CMK (cell line): Measurements from ENCODE around the gene ZFYVE16.
"Not testable (repeated sequence)": the region's sequence is repeated elsewhere in the genome, so short reads cannot be mapped to it uniquely, and the experiment has no call there.

Source experiments
- DNase-seq: peaks from one replicate; pipeline ENCODE4 v3.0.0-alpha.2; 2010; ENCODE audit warnings: low read depth

The ZFYVE16 gene

GRCh38 chr5:80407735-80408483, at the start of gene ZFYVE16:
Gene ZFYVE16, plus strand, starts transcription at chr5:80408064. Its CDS starts 26,084 bp downstream, at chr5:80434148.
- peak; percentile 79 for DNase-seq

- no peak for DNase-seq
Measured at GRCh38 chr5:80360914-80361444, 46.9 kb upstream of the ZFYVE16 start.

DNA sequence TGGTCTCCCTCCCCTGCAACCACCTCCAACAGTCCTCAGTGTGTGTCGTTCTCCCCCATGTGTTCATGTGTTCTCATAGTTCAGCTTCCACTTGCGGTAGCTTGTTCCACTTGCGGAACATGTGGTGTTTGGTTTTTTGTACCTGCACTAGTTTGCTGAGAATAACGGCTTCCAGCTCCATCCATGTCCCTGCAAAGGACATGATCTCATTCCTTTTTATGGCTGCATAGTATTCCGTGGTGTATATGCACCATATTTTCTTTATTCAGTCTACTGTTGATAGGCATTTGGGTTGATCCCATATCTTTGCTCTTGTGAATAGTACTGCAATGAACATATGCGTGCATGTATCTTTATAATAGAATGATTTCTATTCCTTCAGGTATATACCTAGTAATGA, 43.0 kb upstream of the ZFYVE16 start:
- DNase-seq = no peak

DNA sequence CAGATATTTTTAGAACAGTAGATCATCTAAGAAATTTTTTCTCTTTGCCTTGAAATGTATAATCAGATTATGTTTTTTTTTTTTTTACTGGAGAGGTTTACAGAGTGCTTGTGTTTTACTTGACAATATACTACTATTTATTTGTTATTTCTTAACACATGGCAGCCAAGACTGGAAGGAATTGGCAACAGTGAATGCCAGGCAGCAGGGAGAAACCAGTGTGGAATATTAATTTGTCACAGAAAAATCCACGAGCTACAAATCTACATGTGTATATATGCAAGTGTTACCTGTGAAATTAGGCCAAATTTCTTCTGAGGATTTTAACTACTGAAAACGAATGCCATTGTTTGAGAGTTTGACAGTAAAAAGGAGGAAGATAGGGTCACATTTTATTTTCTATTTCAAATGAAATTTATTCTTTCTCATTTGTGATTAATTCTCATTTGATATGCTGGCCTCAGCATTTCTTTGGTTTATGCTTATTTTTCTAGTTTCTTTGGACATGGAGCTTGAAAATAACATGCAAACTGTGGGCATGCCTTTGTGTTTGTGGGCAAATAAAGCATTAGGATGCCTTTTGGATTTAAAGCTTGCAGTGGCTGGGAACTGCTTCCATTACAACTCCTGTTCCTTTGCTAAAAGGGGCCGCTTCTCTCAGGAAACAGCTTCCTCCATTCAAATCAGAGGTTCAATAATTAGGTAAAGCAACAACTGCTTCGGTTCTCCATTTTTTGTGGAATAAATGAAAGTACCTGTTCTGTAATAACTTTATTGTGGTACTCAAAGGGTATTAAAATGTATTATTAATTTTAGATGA, 39.0 kb upstream of the ZFYVE16 start:
- DNase-seq = no peak

DNA sequence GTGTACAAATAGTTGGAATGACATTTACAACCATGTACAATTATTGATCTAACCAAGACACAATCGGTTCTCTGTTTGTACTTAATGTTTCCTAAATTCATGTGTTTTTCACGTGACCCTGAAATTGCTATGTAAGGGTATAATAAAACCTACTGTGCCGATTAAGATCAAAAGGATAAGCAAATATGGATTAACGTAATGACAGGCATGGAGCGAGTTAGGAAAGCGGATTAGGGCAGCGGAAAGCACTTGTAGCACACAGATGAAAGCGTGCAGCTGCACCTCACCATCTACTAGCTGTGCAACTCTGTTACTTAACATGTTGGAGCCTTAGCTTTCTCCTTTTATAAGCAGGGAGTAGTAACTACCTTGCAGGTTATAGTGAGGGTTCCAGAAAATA, 38.3 kb upstream of the ZFYVE16 start:
- DNase-seq = no peak

DNA sequence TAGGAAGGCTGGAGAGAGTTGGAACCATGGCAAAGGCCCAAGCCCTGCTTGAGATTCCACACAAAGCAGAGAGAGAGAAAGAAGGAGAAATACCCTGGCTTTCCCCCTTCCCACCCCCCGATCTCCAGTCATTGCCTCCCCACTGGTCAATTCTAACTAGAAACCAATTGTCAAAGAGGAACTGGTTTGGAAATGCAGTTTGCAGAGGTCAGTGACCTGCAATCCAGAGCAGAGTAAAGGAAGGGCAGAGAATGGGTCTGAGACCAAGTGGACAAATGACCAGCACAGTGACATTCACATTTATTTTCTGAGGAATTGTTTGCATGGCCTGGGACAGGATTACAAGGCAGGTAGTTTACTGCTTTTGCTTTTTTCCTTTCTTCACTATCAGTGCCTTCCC, 37.5 kb upstream of the ZFYVE16 start:
- no peak for DNase-seq

DNA sequence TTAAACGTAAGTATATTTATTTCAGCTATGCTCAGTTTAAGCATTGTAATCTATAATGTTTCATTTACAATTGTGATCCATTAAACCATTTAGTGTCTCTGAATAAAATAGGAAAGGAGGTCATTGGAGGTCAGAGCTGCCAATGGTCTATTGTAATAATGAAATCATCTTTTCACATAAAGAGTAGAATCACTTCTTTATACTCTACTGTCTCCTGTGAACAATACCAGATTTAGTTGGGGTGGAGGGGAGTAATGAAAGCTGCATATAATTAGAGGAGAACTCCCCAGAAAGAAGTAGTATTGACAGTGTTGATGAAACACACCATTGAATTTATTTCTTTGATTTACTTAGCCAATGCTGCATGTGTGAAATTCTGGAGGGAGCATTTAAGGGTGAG, 35.1 kb upstream of the ZFYVE16 start:
- no peak for DNase-seq

- DNase-seq = no peak
Measured at GRCh38 chr5:80374188-80374587, 33.7 kb upstream of the ZFYVE16 start.

- no peak for DNase-seq
Measured at GRCh38 chr5:80376557-80376956, 31.3 kb upstream of the ZFYVE16 start.

GRCh38 chr5:80382488-80382887, 25.4 kb upstream of the ZFYVE16 start:
- no peak for DNase-seq

DNA sequence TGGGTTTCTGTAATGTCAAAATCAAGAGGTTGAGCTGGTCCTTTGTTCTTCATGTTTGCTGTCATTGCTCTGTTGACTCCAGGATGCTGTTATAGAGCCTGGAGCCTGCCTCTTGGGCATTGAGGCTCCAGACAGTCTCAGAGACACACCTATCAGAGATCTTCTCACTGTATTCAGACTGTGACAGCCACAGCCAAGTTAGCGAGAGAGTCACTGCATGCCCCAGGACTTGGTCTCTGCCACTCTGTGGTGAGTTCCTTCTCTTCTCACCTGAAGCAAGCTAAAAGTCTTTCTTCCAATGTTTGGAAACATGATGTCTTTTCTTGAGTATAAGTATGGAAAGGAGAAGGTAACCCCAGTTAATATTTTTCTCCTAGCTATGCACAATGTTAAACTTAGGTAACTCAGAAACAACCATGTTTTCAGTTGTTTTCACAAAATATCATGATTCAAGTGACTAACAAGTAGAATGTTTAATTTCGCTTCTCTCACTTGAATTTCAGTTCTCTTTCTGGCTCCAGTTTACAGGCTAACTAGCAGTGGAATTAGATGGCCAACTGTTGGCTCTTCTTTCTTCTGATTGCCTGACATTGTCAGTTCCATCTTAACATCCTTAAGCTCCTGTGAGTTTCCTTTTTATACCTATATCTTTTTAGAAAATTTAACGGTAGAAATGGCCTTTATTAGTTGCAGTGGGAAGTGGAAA, 20.6 kb upstream of the ZFYVE16 start:
- DNase-seq = no peak

DNA sequence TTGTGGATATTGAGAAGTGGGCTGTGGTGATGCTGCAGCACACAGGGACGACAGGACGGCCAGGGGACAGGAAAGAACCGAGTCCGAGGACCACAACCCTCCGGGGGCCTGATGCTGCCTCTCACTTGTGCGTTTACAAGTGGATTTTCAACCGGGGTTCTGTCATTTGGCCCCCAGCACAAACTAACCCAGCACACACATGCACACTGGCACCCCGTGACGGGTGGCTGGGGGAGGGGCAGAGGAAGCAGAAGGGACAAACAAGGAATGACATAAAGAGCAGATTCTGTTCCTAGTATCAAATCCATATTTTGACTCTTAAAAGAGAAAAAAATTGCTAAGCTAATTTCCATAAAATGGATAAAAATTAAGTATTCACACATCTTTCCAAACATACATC, 18.3 kb upstream of the ZFYVE16 start:
- no peak for DNase-seq

- DNase-seq = not testable (repeated sequence)
Measured at GRCh38 chr5:80390413-80390812, 17.5 kb upstream of the ZFYVE16 start.

DNA sequence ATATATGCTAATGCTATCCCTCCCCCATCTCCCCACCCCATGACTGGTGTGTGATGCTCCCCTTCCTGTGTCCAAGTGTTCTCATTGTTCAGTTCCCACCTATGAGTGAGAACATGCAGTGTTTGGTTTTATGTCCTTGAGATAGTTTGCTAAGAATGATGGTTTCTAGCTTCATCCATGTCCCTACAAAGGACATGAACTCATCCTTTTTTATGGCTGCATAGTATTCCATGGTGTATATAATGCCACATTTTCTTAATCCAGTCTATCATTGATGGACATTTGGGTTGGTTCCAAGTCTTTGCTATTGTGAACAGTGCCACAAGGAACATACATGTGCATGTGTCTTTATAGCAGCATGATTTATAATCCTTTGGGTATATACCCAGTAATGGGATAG, 16.6 kb upstream of the ZFYVE16 start:
- DNase-seq = not testable (repeated sequence)

- no peak for DNase-seq
Measured at GRCh38 chr5:80399526-80400239, 8.2 kb upstream of the ZFYVE16 start.

- DNase-seq = not testable (repeated sequence)
Measured at GRCh38 chr5:80400368-80400767, 7.5 kb upstream of the ZFYVE16 start.

DNA sequence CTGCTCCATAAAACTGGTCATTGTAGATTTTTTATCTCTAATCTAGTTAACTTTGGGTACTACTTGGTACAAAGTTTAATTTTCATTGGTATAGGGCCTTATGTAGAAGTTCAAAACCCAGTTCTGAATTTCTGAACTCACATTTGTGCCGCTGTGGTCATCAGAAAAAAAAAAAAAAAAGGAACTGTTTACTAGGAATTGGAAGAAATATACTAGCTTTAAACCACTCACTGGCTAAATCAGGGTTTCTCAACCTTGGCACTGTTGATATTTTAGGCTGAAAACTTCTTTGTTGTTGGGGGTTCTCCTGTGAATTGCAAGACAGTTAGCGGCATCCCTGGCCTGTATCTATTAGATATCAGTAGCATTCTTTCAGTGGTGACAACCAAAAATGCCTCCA, 4.1 kb upstream of the ZFYVE16 start:
- no peak for DNase-seq

GRCh38 chr5:80406980-80407734, 707 bp upstream of the ZFYVE16 start:
- no peak for DNase-seq

DNA sequence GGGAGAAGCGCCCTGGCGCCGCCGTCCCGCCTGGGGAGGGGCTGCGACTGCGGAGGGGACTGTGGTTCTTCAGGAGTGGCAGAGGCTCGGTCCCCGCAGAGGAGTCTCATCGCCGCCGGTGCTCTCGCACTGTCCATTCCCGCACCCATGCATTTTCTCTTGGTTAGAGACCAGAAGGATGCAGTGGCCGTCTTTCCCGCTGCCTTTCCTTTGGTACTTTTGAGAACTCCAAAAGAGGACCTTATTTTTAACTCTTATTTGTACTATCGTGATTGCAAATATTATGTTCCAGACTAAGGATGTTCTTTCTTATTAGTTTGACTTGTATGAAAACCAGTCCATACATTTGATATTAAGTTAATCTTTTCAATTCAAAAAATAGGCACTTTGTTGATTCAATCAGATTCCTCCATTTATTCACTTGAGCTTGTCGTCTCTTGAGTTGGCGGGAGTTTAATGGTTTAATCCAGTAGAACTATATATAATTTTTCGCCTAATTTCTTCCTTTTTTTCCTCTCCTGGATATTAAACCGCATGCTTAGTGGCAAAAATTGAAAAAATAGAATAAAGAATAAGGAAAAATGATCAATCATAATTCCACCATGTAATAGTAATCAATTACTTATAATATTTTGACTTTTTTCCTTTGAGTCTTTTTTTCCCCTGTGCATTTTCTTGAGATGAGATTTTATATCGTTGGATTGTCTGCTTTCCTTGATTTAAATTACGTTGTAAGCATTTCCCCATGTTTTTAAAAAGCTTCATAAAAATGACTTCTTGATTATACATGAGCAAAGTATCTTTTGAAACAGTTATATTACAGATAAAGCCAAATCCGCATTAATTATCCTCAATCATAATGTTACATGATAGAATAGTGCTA, 861 bp downstream of the ZFYVE16 start:
- DNase-seq = no peak

- no peak for DNase-seq
Measured at GRCh38 chr5:80409367-80409966, 1.6 kb downstream of the ZFYVE16 start.
